Right renal pelvis (tissue), 4 donors: ENCODE data around the gene THRB. TPM values are rescaled to one million over a fixed set of nuclear protein-coding genes. Genes with fewer than 3 reads are reported as not detected.

ENCODE experiments used
- DNase-seq, 4 donors: peaks; one replicate each; pipeline ENCODE4 v3.0.0-alpha.2; 2013; ENCODE audit warnings: low read depth in 4 of 4, low spot score in 3 of 4, missing footprints in 1 of 4
- polyA plus RNA-seq, 4 donors: library from polyadenylated mRNA; unstranded; fragments of 120-200 nt; gene quantifications; one replicate each; pipeline ENCODE4 v1.2.1, GENCODE V29; 2013; ENCODE audit not compliant: insufficient read length in 4 of 4

Gene THRB
- polyA plus RNA-seq, 4 donors = 23.2 to 31.3 (median 27.0) TPM

- DNase-seq = no peak
Measured at GRCh38 chr3:24492971-24493551, 1.6 kb downstream of the THRB start.

GRCh38 chr3:24490151-24490550 lies 4.5 kb downstream of the THRB start:
- DNase-seq = no peak

GRCh38 chr3:24487325-24488262 lies 7.1 kb downstream of the THRB start:
- DNase-seq = no peak

- DNase-seq = no peak
Measured at GRCh38 chr3:24485511-24485910, 9.1 kb downstream of the THRB start.

GRCh38 chr3:24483873-24484272 lies 10.8 kb downstream of the THRB start:
- DNase-seq = no peak

- DNase-seq = no peak
Measured at GRCh38 chr3:24482096-24482705, 12.4 kb downstream of the THRB start.

GRCh38 chr3:24481193-24481592 lies 13.5 kb downstream of the THRB start:
- no peak for DNase-seq

- no peak for DNase-seq
Measured at GRCh38 chr3:24480497-24480896, 14.2 kb downstream of the THRB start.

GRCh38 chr3:24479816-24480215 lies 14.8 kb downstream of the THRB start:
- DNase-seq = no peak

- DNase-seq = no peak
Measured at GRCh38 chr3:24476871-24477656, 17.6 kb downstream of the THRB start.

- DNase-seq = no peak
Measured at GRCh38 chr3:24475925-24476324, 18.7 kb downstream of the THRB start.

- no peak for DNase-seq
Measured at GRCh38 chr3:24474862-24475261, 19.8 kb downstream of the THRB start.

- DNase-seq = no peak
Measured at GRCh38 chr3:24472358-24472757, 22.3 kb downstream of the THRB start.

GRCh38 chr3:24471486-24471885 lies 23.2 kb downstream of the THRB start:
- no peak for DNase-seq

- DNase-seq = no peak
Measured at GRCh38 chr3:24470277-24470676, 24.4 kb downstream of the THRB start.

GRCh38 chr3:24464389-24464788 lies 30.3 kb downstream of the THRB start:
- DNase-seq = no peak

- DNase-seq = no peak
Measured at GRCh38 chr3:24462737-24463136, 31.9 kb downstream of the THRB start.

- DNase-seq = no peak
Measured at GRCh38 chr3:24460974-24461373, 33.7 kb downstream of the THRB start.

GRCh38 chr3:24457719-24458118 lies 36.9 kb downstream of the THRB start:
- DNase-seq = no peak

GRCh38 chr3:24454856-24455255 lies 39.8 kb downstream of the THRB start:
- no peak for DNase-seq

GRCh38 chr3:24454393-24454792 lies 40.3 kb downstream of the THRB start:
- no peak for DNase-seq
